Tibial nerve (tissue), 3 donors: ENCODE measurements around the gene ABCC10.

Experiments
- POLR2A ChIP-seq, 2 donors: fragments of 450-650 bp; IDR thresholded peaks; one replicate each; pipeline ENCODE4 v1.6.1; 2017; ENCODE audit warnings: antibody characterized with exemption in 2 of 2, mild to moderate bottlenecking in 2 of 2, moderate library complexity in 2 of 2
- TF ChIP-seq, protein P1 (sequence below), 5 experiments: fragments of 200-600 bp in 3 of 5; fragments of 450-650 bp in 2 of 5; sonication (generic) in 3 of 5; IDR thresholded peaks; one replicate each; pipeline ENCODE4 v1.5.1; 2016 to 2019; ENCODE audit warnings: antibody characterized with exemption in 5 of 5, mild to moderate bottlenecking in 3 of 5, moderate library complexity in 2 of 5

DNA sequence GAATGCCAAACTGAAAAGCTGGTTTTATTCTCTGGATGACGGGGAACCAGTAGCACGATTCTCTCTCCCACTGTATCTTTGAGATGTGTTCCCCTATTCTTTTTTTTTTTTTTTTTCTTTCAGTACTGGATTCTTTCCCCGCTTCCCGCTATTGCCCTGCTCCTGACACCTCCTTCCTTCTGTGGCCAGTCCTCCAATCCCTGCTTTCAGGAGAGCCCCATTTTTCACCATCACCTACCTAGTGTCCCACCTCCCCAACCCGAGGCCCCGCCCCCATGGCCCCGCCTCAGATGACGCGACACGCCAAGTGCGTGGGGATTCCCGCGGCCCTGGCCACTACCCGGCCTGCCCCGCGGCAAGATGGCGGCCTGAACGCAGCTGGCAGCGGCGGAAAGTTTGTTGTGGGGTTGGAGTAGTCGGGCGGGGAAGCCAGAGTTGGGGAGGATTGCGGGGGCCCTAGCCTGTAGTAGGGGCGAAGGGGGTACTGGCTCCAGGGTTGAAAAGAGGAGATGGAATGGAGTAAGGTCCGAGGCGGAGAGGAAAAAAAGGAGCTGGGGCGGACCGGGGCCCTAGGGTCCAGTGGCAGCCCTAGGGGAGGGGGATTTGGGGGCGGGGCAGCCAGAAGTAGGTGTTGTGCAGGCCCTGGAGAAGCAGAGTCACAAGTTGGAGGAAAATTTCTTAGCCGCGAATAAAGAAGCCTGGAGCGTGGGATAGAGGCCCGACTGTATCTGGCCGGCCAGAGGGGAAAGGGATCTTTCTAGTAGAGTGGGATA, 50.1 kb downstream of the ABCC10 start, which contains the start of gene TJAP1:
- TF ChIP-seq, protein P1, sequence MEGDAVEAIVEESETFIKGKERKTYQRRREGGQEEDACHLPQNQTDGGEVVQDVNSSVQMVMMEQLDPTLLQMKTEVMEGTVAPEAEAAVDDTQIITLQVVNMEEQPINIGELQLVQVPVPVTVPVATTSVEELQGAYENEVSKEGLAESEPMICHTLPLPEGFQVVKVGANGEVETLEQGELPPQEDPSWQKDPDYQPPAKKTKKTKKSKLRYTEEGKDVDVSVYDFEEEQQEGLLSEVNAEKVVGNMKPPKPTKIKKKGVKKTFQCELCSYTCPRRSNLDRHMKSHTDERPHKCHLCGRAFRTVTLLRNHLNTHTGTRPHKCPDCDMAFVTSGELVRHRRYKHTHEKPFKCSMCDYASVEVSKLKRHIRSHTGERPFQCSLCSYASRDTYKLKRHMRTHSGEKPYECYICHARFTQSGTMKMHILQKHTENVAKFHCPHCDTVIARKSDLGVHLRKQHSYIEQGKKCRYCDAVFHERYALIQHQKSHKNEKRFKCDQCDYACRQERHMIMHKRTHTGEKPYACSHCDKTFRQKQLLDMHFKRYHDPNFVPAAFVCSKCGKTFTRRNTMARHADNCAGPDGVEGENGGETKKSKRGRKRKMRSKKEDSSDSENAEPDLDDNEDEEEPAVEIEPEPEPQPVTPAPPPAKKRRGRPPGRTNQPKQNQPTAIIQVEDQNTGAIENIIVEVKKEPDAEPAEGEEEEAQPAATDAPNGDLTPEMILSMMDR (IDR thresholded peaks at IDR 0.05): no peak
- TF ChIP-seq POLR2A (IDR thresholded peaks at IDR 0.05): peak; percentile 20 to 73
